Prostate gland (tissue), 2 donors: ENCODE data around the gene MYO5C. TPM values are rescaled to one million over a fixed set of nuclear protein-coding genes. Genes with fewer than 3 reads are reported as not detected.
"Not testable (repeated sequence)": the region's sequence is repeated elsewhere in the genome, so short reads cannot be mapped to it uniquely, and the experiment has no call there.

Experiments used
- DNase-seq: peaks from one replicate; pipeline ENCODE4 v3.0.0-alpha.2; 2019; ENCODE audit warnings: low spot score
- H3K27ac ChIP-seq, 2 donors: fragments of 200-600 bp; sonication (generic); 2 replicates each; pipeline ENCODE4 v1.5.1; 2017 to 2019
- H3K27me3 ChIP-seq: fragments of 200-600 bp; sonication (generic); replicated peaks from 2 replicates; pipeline ENCODE4 v1.5.1; 2019; ENCODE audit not compliant: insufficient read depth
- H3K36me3 ChIP-seq, 2 donors: fragments of 200-600 bp; sonication (generic); 1 replicate in 1 of 2; 2 replicates in 1 of 2; pipeline versions ENCODE4 v1.5.1 to v1.8.1; 2017 to 2019
- H3K4me1 ChIP-seq: fragments of 200-600 bp; sonication (generic); replicated peaks from 2 replicates; pipeline ENCODE4 v1.5.1; 2019
- H3K4me3 ChIP-seq, 2 donors: fragments of 200-600 bp; sonication (generic); 2 replicates each; pipeline ENCODE4 v1.5.1; 2017 to 2019
- H3K9me3 ChIP-seq: fragments of 200-600 bp; sonication (generic); 2 replicates; pipeline ENCODE4 v1.5.1; 2017
- POLR2A ChIP-seq: fragments of 450-650 bp; IDR thresholded peaks from one replicate; pipeline ENCODE4 v1.6.1; 2016; ENCODE audit warnings: antibody characterized with exemption, mild to moderate bottlenecking
- POLR2AphosphoS5 ChIP-seq: sonication (generic); formaldehyde crosslinking; IDR thresholded peaks from one replicate; pipeline ENCODE4 v1.6.1; 2017; ENCODE audit warnings: antibody characterized with exemption
- WGBS: methylation state at CpG from one replicate; pipeline ENCODE4 v1.1.5; 2018; 5-methylcytosine and 5-hydroxymethylcytosine counted together
- intact Hi-C: fragments of 100-400 bp; cut with DNase I; formaldehyde crosslinking; loops from one replicate; pipeline ENCODE4 v1.14.2; 2022
- total RNA-seq, 2 donors: library from RNA; depleted of rRNA; stranded (reverse); fragments of >200 nt; gene quantifications; one replicate each; pipeline ENCODE4 v1.1.0, GENCODE V29; 2016
- TF ChIP-seq, protein P1 (sequence below), 4 experiments: fragments of 200-600 bp in 2 of 4; fragments of 450-650 bp in 2 of 4; sonication (generic) in 2 of 4; IDR thresholded peaks; 1 replicate in 3 of 4; 2 replicates in 1 of 4; pipeline ENCODE4 v1.5.1; 2016 to 2019; ENCODE audit warnings: antibody characterized with exemption in 4 of 4, mild to moderate bottlenecking in 2 of 4, moderate library complexity in 2 of 4

The MYO5C gene
- total RNA-seq, 2 donors from 2014 or later, result 53.5 to 59.9 TPM

- TF ChIP-seq, protein P1, sequence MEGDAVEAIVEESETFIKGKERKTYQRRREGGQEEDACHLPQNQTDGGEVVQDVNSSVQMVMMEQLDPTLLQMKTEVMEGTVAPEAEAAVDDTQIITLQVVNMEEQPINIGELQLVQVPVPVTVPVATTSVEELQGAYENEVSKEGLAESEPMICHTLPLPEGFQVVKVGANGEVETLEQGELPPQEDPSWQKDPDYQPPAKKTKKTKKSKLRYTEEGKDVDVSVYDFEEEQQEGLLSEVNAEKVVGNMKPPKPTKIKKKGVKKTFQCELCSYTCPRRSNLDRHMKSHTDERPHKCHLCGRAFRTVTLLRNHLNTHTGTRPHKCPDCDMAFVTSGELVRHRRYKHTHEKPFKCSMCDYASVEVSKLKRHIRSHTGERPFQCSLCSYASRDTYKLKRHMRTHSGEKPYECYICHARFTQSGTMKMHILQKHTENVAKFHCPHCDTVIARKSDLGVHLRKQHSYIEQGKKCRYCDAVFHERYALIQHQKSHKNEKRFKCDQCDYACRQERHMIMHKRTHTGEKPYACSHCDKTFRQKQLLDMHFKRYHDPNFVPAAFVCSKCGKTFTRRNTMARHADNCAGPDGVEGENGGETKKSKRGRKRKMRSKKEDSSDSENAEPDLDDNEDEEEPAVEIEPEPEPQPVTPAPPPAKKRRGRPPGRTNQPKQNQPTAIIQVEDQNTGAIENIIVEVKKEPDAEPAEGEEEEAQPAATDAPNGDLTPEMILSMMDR (IDR thresholded peaks at IDR 0.05), result no peak
- TF ChIP-seq POLR2AphosphoS5 (no peak), POLR2A (no peak)
- intact Hi-C loops, result no loop called here
- no peaks in the 10 kb centered on the region for H3K27me3 ChIP-seq
- no peak for DNase-seq
- WGBS, result 87% methylated on average over 20 of the region's 20 CpGs
- no peak overlapping the region for H3K4me3 ChIP-seq
- no peak overlapping the region for H3K27ac ChIP-seq
- H3K4me1 ChIP-seq, result no peaks in the 10 kb centered on the region
- no peaks in the 10 kb centered on the region for H3K36me3 ChIP-seq
- H3K9me3 ChIP-seq, result no peaks in the 10 kb centered on the region
Measured at GRCh38 chr15:52243697-52244555, 51.7 kb downstream of the MYO5C start.

- Histone ChIP-seq H3K27me3 (no peaks in the 10 kb centered on the region), H3K9me3 (no peaks in the 10 kb centered on the region), H3K36me3 (no peaks in the 10 kb centered on the region), H3K4me3 (no peak overlapping the region), H3K27ac (no peak overlapping the region), H3K4me1 (no peaks in the 10 kb centered on the region)
- intact Hi-C loops, result no loop called here
- TF ChIP-seq POLR2A (no peak), POLR2AphosphoS5 (no peak)
- TF ChIP-seq, protein P1 (IDR thresholded peaks at IDR 0.05), result no peak
- WGBS, result 87% methylated on average over 7 of the region's 7 CpGs
- no peak for DNase-seq
Measured at GRCh38 chr15:52243286-52243685, 52.3 kb downstream of the MYO5C start.

- Histone ChIP-seq H3K27ac (no peak overlapping the region), H3K27me3 (no peaks in the 10 kb centered on the region), H3K9me3 (no peaks in the 10 kb centered on the region), H3K4me3 (no peak overlapping the region), H3K4me1 (no peaks in the 10 kb centered on the region), H3K36me3 (no peaks in the 10 kb centered on the region)
- TF ChIP-seq POLR2A (no peak), POLR2AphosphoS5 (no peak)
- TF ChIP-seq, protein P1 (IDR thresholded peaks at IDR 0.05), result no peak
- DNase-seq, result no peak
- 90% methylated on average over 4 of the region's 4 CpGs for WGBS
- intact Hi-C loops, result no loop called here
Measured at GRCh38 chr15:52241489-52241888, 54.1 kb downstream of the MYO5C start.

DNA sequence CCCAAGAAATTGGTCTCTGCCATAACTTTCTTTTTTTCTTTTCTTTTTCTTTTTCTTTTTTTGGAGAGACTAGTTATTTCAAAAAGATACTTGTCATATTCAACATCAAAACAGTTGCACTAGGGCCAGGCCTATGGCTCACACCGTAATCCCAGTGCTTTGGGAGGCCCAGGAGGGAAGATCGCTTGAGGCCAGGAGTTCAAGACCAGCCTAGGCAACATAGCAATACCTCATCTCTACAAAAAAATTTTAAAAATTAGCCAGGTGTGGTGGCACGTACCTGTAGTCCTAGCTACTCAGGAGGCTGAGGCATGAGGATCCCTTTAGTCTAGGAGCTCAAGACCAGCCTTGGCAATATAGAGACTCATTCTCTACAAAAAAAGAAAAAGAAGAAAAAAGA, 55.4 kb downstream of the MYO5C start:
- 100% methylated on average over 3 of the region's 3 CpGs for WGBS
- no peaks in the 10 kb centered on the region for H3K36me3 ChIP-seq

GRCh38 chr15:52238989-52239525, 56.5 kb downstream of the MYO5C start:
- H3K27me3 ChIP-seq, H3K27ac ChIP-seq, intact Hi-C loops, H3K4me3 ChIP-seq, H3K9me3 ChIP-seq, DNase-seq, H3K4me1 ChIP-seq, H3K36me3 ChIP-seq: not testable (repeated sequence)
- 98% methylated on average over 13 of the region's 13 CpGs for WGBS

More for the DNA sequence above, 55.4 kb downstream of the MYO5C start:
- no peaks in the 10 kb centered on the region for H3K9me3 ChIP-seq
- H3K4me3 ChIP-seq, result no peak overlapping the region
- H3K27ac ChIP-seq, result no peak overlapping the region
- H3K27me3 ChIP-seq, result no peaks in the 10 kb centered on the region
- no peaks in the 10 kb centered on the region for H3K4me1 ChIP-seq
- no peak for DNase-seq
- TF ChIP-seq, protein P1 (IDR thresholded peaks at IDR 0.05), result no peak
- TF ChIP-seq POLR2A (no peak), POLR2AphosphoS5 (no peak)
- intact Hi-C loops, result no loop called here
